Astrocyte (in vitro differentiated cells and primary cell): ENCODE data around the gene PPP3R1. TPM values are rescaled to one million over a fixed set of nuclear protein-coding genes. Genes with fewer than 3 reads are reported as not detected.

Experiments used
- DNase-seq: peaks from one replicate; pipeline ENCODE4 v3.0.0-alpha.2; 2010; ENCODE audit warnings: low read depth
- FAIRE-seq: peaks from 2 replicates; lab custom pipeline; 2011; peaks lifted over from hg19 to GRCh38; lab: Jason Lieb, UNC
- H2AFZ ChIP-seq: 2 replicates; pipeline ENCODE4 v1.6.0; 2012; ENCODE audit warnings: low read depth, low read length, inconsistent platforms
- H3K27ac ChIP-seq: 2 replicates; pipeline ENCODE4 v1.5.1; 2011; ENCODE audit warnings: low read depth, low read length, inconsistent platforms
- H3K27me3 ChIP-seq: 2 replicates; pipeline ENCODE4 v1.6.0; 2011; ENCODE audit warnings: low read length, inconsistent platforms; ENCODE audit not compliant: insufficient read depth
- H3K36me3 ChIP-seq: 2 replicates; pipeline ENCODE4 v1.5.1; 2011; ENCODE audit warnings: low read length, inconsistent platforms; ENCODE audit not compliant: insufficient read depth
- H3K4me1 ChIP-seq: 2 replicates; pipeline ENCODE4 v1.5.1; 2011; ENCODE audit warnings: low read length, inconsistent platforms; ENCODE audit not compliant: insufficient read depth
- H3K4me2 ChIP-seq: 2 replicates; pipeline ENCODE4 v1.6.0; 2012; ENCODE audit warnings: low read length, inconsistent platforms
- H3K4me3 ChIP-seq: 2 replicates; pipeline ENCODE4 v1.5.1; 2011; ENCODE audit warnings: low read depth, mild to moderate bottlenecking, low read length, inconsistent platforms; ENCODE audit not compliant: insufficient read depth
- H3K79me2 ChIP-seq: 2 replicates; pipeline ENCODE4 v1.6.0; 2012; ENCODE audit warnings: mild to moderate bottlenecking, low read length, inconsistent platforms; ENCODE audit not compliant: insufficient read depth
- H3K9ac ChIP-seq: 2 replicates; pipeline ENCODE4 v1.6.0; 2012; ENCODE audit warnings: mild to moderate bottlenecking, low read length, inconsistent platforms
- H3K9me3 ChIP-seq: 2 replicates; pipeline ENCODE4 v1.5.1; 2012; ENCODE audit warnings: low read depth, mild to moderate bottlenecking, low read length, inconsistent platforms; ENCODE audit not compliant: insufficient read depth
- H4K20me1 ChIP-seq: 2 replicates; pipeline ENCODE4 v1.6.0; 2012; ENCODE audit warnings: low read length, inconsistent platforms; ENCODE audit not compliant: insufficient read depth
- H3K27ac Mint-ChIP-seq: one replicate; pipeline ENCODE4 v1.8.0; 2021; ENCODE audit warnings: mild to moderate bottlenecking, mixed read lengths; ENCODE audit not compliant: unreplicated experiment
- H3K27me3 Mint-ChIP-seq: one replicate; pipeline ENCODE4 v1.8.0; 2021; ENCODE audit warnings: low read depth, mixed read lengths; ENCODE audit not compliant: unreplicated experiment
- H3K36me3 Mint-ChIP-seq: one replicate; pipeline ENCODE4 v1.8.0; 2021; ENCODE audit warnings: low read depth, mixed read lengths; ENCODE audit not compliant: unreplicated experiment
- H3K4me1 Mint-ChIP-seq: one replicate; pipeline ENCODE4 v1.8.0; 2021; ENCODE audit warnings: low read depth, mixed read lengths; ENCODE audit not compliant: unreplicated experiment
- H3K4me3 Mint-ChIP-seq: one replicate; pipeline ENCODE4 v1.8.0; 2021; ENCODE audit warnings: mild to moderate bottlenecking, moderate library complexity, mixed read lengths; ENCODE audit not compliant: unreplicated experiment
- H3K9me3 Mint-ChIP-seq: one replicate; pipeline ENCODE4 v1.8.0; 2021; ENCODE audit warnings: mild to moderate bottlenecking, mixed read lengths; ENCODE audit not compliant: unreplicated experiment
- CTCF ChIP-seq: IDR thresholded peaks from 2 replicates; pipeline ENCODE4 v1.5.1; 2011; ENCODE audit warnings: low read depth, mild to moderate bottlenecking, inconsistent platforms, low read length, moderate library complexity; ENCODE audit not compliant: insufficient read depth
- EZH2 ChIP-seq: IDR thresholded peaks from 2 replicates; pipeline ENCODE4 v1.6.1; 2012; ENCODE audit warnings: mild to moderate bottlenecking, low read length, inconsistent platforms; ENCODE audit not compliant: insufficient read depth
- total RNA-seq: library from RNA; stranded (reverse); gene quantifications from 2 replicates; pipeline ENCODE4 v1.2.1, GENCODE V29; 2021

The PPP3R1 gene
- total RNA-seq, 1 donor from 2014 or later, result 80.6 TPM

- Mint-ChIP-seq H3K9me3 (no peaks in the 10 kb centered on the region), H3K4me3 (no peak overlapping the region), H3K4me1 (peaks cover under 1% of the 10 kb centered on the region), H3K27me3 (no peaks in the 10 kb centered on the region), H3K36me3 (no peaks in the 10 kb centered on the region), H3K27ac (no peak overlapping the region)
- Histone ChIP-seq H3K79me2 (no peaks in the 10 kb centered on the region), H3K27me3 (no peaks in the 10 kb centered on the region), H3K36me3 (no peaks in the 10 kb centered on the region), H3K9me3 (no peaks in the 10 kb centered on the region), H3K9ac (no peak overlapping the region), H3K4me3 (no peak overlapping the region), H3K4me2 (no peak overlapping the region), H3K4me1 (no peaks in the 10 kb centered on the region), H4K20me1 (no peaks in the 10 kb centered on the region), H2AFZ (no peak overlapping the region), H3K27ac (no peak overlapping the region)
- peak; percentile 27 for DNase-seq
- TF ChIP-seq CTCF (peak; percentile 84), EZH2 (no peak)
- peak; percentile 59 for FAIRE-seq
Observed at GRCh38 chr2:68282811-68283418, 30.6 kb upstream of the PPP3R1 start.

GRCh38 chr2:68280796-68281195 is 28.5 kb upstream of the PPP3R1 start:
- no peak for DNase-seq
- no peak overlapping the region for H3K27ac Mint-ChIP-seq
- no peaks in the 10 kb centered on the region for H3K9me3 ChIP-seq
- no peak for FAIRE-seq
- H4K20me1 ChIP-seq, result no peaks in the 10 kb centered on the region
- no peaks in the 10 kb centered on the region for H3K9me3 Mint-ChIP-seq
- H3K79me2 ChIP-seq, result no peaks in the 10 kb centered on the region
- no peak overlapping the region for H2AFZ ChIP-seq
- no peaks in the 10 kb centered on the region for H3K4me1 ChIP-seq
- no peak overlapping the region for H3K4me3 Mint-ChIP-seq
- no peak overlapping the region for H3K9ac ChIP-seq
- no peak overlapping the region for H3K4me3 ChIP-seq
- H3K36me3 Mint-ChIP-seq, result no peaks in the 10 kb centered on the region
- H3K4me1 Mint-ChIP-seq, result no peaks in the 10 kb centered on the region
- no peak for TF ChIP-seq EZH2
- TF ChIP-seq CTCF, result no peak
- no peaks in the 10 kb centered on the region for H3K27me3 ChIP-seq
- no peak overlapping the region for H3K4me2 ChIP-seq
- no peaks in the 10 kb centered on the region for H3K36me3 ChIP-seq
- H3K27ac ChIP-seq, result no peak overlapping the region
- no peaks in the 10 kb centered on the region for H3K27me3 Mint-ChIP-seq

GRCh38 chr2:68280348-68280747 is 28.0 kb upstream of the PPP3R1 start:
- FAIRE-seq, result no peak
- no peaks in the 10 kb centered on the region for H3K36me3 ChIP-seq
- H3K27ac Mint-ChIP-seq, result no peak overlapping the region

More at GRCh38 chr2:68280348-68280747, 28.0 kb upstream of the PPP3R1 start:
- Histone ChIP-seq H3K4me1 (no peaks in the 10 kb centered on the region), H4K20me1 (no peaks in the 10 kb centered on the region), H3K4me2 (no peak overlapping the region), H3K9me3 (no peaks in the 10 kb centered on the region), H3K27me3 (no peaks in the 10 kb centered on the region), H3K4me3 (no peak overlapping the region), H3K79me2 (no peaks in the 10 kb centered on the region), H3K9ac (no peak overlapping the region), H3K27ac (no peak overlapping the region), H2AFZ (no peak overlapping the region)
- H3K4me3 Mint-ChIP-seq, result no peak overlapping the region
- H3K36me3 Mint-ChIP-seq, result no peaks in the 10 kb centered on the region
- no peaks in the 10 kb centered on the region for H3K4me1 Mint-ChIP-seq
- H3K27me3 Mint-ChIP-seq, result no peaks in the 10 kb centered on the region
- DNase-seq, result no peak
- H3K9me3 Mint-ChIP-seq, result no peaks in the 10 kb centered on the region
- TF ChIP-seq EZH2 (no peak), CTCF (no peak)
